Endothelial cell of umbilical vein (primary cell): Measurements from ENCODE around the gene N4BP2L1. TPM values are rescaled to one million over a fixed set of nuclear protein-coding genes. Genes with fewer than 3 reads are reported as not detected.

Source experiments
- polyA plus RNA-seq, 4 experiments: library from polyadenylated mRNA; depleted of rRNA in 3 of 4; stranded (reverse) in 3 of 4; unstranded in 1 of 4; fragments of >200 nt; gene quantifications; 2 replicates each; pipeline versions ENCODE4 v1.2.1 to v1.2.3, GENCODE V29; 2011 to 2012; ENCODE audit warnings: missing spikeins in 1 of 4
- small RNA-seq: library from RNA; depleted of rRNA; stranded (forward); fragments of <200 nt; gene quantifications from one replicate; pipeline ENCODE3, GENCODE V24; 2012; ENCODE audit warnings: low replicate concordance, low read depth; ENCODE audit not compliant: insufficient read depth, insufficient read length
- total RNA-seq: library from RNA; stranded (reverse); gene quantifications from 2 replicates; pipeline ENCODE4 v1.2.3, GENCODE V29; 2021

Gene N4BP2L1
- total and polyA plus RNA-seq, 2 donors (not counting 3 experiments of a cell fraction or from before 2014, with no cell fraction given), result 1.1 to 2.1 TPM

Small RNA genes lying within 50 kb of the gene (small RNA-seq; reads per million reads assigned to genes)
- gene RF00190, result not detected

Other genes with a start within 250 kb of the N4BP2L1 start
- gene ZAR1L, start 112.8 kb downstream of the N4BP2L1 start, total RNA-seq, result not detected in 2 replicates
- 0.05 TPM in 1 of 2 replicates, not detected in the other for gene ZAR1L, start 112.8 kb downstream of the N4BP2L1 start, polyA plus RNA-seq
- gene BRCA2, start 112.6 kb downstream of the N4BP2L1 start, total RNA-seq, result 16.1 and 17.5 TPM in 2 replicates
- 1.3 and 2.9 TPM in 2 replicates for gene BRCA2, start 112.6 kb downstream of the N4BP2L1 start, polyA plus RNA-seq
- 95.4 and 101 TPM in 2 replicates for gene N4BP2L2, start 110.7 kb upstream of the N4BP2L1 start, total RNA-seq
- gene N4BP2L2, start 110.7 kb upstream of the N4BP2L1 start, polyA plus RNA-seq, result 14.8 and 21.7 TPM in 2 replicates
- 40.3 and 41.0 TPM in 2 replicates for gene PDS5B, start 158.3 kb upstream of the N4BP2L1 start, total RNA-seq
- 2.6 and 3.9 TPM in 2 replicates for gene PDS5B, start 158.3 kb upstream of the N4BP2L1 start, polyA plus RNA-seq